Activated naive CD8-positive, alpha-beta T cell treated with anti-CD3 and anti-CD28 coated beads for 36 hours (primary cell): ENCODE measurements around the gene MARCHF7. TPM values are rescaled to one million over a fixed set of nuclear protein-coding genes. Genes with fewer than 3 reads are reported as not detected.
"Not testable (repeated sequence)": the region's sequence is repeated elsewhere in the genome, so short reads cannot be mapped to it uniquely, and the experiment has no call there.

Experiments used
- DNase-seq: peaks from one replicate; pipeline ENCODE4 v3.0.0; 2021
- H3K27ac Mint-ChIP-seq: one replicate; pipeline ENCODE4 v1.8.0; 2022; ENCODE audit warnings: mild to moderate bottlenecking, moderate library complexity, mixed read lengths
- H3K27me3 Mint-ChIP-seq: one replicate; pipeline ENCODE4 v1.8.0; 2022; ENCODE audit warnings: mild to moderate bottlenecking, mixed read lengths
- H3K36me3 Mint-ChIP-seq: one replicate; pipeline ENCODE4 v1.8.0; 2021; ENCODE audit warnings: mild to moderate bottlenecking, mixed read lengths
- H3K4me1 Mint-ChIP-seq: one replicate; pipeline ENCODE4 v1.8.0; 2021; ENCODE audit warnings: mixed read lengths
- H3K4me3 Mint-ChIP-seq: one replicate; pipeline ENCODE4 v1.8.0; 2022; ENCODE audit warnings: mild to moderate bottlenecking, moderate library complexity, mixed read lengths
- H3K9me3 Mint-ChIP-seq: one replicate; pipeline ENCODE4 v1.8.0; 2022; ENCODE audit warnings: mixed read lengths
- total RNA-seq, 2 experiments: library from RNA; stranded (reverse); gene quantifications; one replicate each; pipeline ENCODE4 v1.2.3, GENCODE V29; 2021

The MARCHF7 gene
- 10 to 100 TPM; 85.4 to 86.8 TPM for total RNA-seq

GRCh38 chr2:159712143-159712928, at the start of gene MARCHF7:
TSS of gene MARCHF7 (plus strand) at chr2:159712506. CDS start at chr2:159729023, 16,517 bp downstream.
- peak; percentile 98 for DNase-seq

GRCh38 chr2:159667423-159667822, 44.9 kb upstream of the MARCHF7 start:
- H3K4me3 Mint-ChIP-seq, H3K9me3 Mint-ChIP-seq, H3K27me3 Mint-ChIP-seq, H3K36me3 Mint-ChIP-seq, H3K4me1 Mint-ChIP-seq, DNase-seq, H3K27ac Mint-ChIP-seq: not testable (repeated sequence)

More at GRCh38 chr2:159712143-159712928, at the start of gene MARCHF7:
- Mint-ChIP-seq H3K4me3 (peak within 1 kb of the TSS; percentile 99), H3K27me3 (peaks cover 5% of the 10 kb centered on the region), H3K36me3 (peaks cover 50% of the 10 kb centered on the region), H3K27ac (peak within 1 kb of the TSS; percentile 99), H3K9me3 (no peaks in the 10 kb centered on the region), H3K4me1 (peaks cover 33% of the 10 kb centered on the region)

- Mint-ChIP-seq H3K9me3 (no peaks in the 10 kb centered on the region), H3K27ac (no peak overlapping the region), H3K4me1 (no peaks in the 10 kb centered on the region), H3K4me3 (no peak overlapping the region), H3K36me3 (peaks cover 7% of the 10 kb centered on the region), H3K27me3 (no peaks in the 10 kb centered on the region)
- no peak for DNase-seq
These were observed 41.3 kb upstream of the MARCHF7 start for GRCh38 chr2:159671047-159671446.

- no peak overlapping the region for H3K27ac Mint-ChIP-seq
- no peak overlapping the region for H3K4me3 Mint-ChIP-seq
- no peaks in the 10 kb centered on the region for H3K4me1 Mint-ChIP-seq
- H3K9me3 Mint-ChIP-seq = no peaks in the 10 kb centered on the region
- no peaks in the 10 kb centered on the region for H3K36me3 Mint-ChIP-seq
- H3K27me3 Mint-ChIP-seq = no peaks in the 10 kb centered on the region
- DNase-seq = no peak
These were observed 34.7 kb upstream of the MARCHF7 start for GRCh38 chr2:159677654-159678053.

GRCh38 chr2:159680692-159681091, 31.6 kb upstream of the MARCHF7 start:
- Mint-ChIP-seq H3K27ac (no peak overlapping the region), H3K4me1 (no peaks in the 10 kb centered on the region), H3K36me3 (no peaks in the 10 kb centered on the region), H3K4me3 (no peak overlapping the region), H3K9me3 (no peaks in the 10 kb centered on the region), H3K27me3 (no peaks in the 10 kb centered on the region)
- DNase-seq = no peak

GRCh38 chr2:159683817-159684216, 28.5 kb upstream of the MARCHF7 start:
- no peaks in the 10 kb centered on the region for H3K4me1 Mint-ChIP-seq
- no peaks in the 10 kb centered on the region for H3K9me3 Mint-ChIP-seq
- no peak for DNase-seq
- no peaks in the 10 kb centered on the region for H3K36me3 Mint-ChIP-seq
- no peaks in the 10 kb centered on the region for H3K27me3 Mint-ChIP-seq
- H3K4me3 Mint-ChIP-seq = no peak overlapping the region
- H3K27ac Mint-ChIP-seq = no peak overlapping the region

GRCh38 chr2:159684796-159685195, 27.5 kb upstream of the MARCHF7 start:
- H3K27me3 Mint-ChIP-seq = no peaks in the 10 kb centered on the region
- no peak for DNase-seq
- no peak overlapping the region for H3K27ac Mint-ChIP-seq
- no peaks in the 10 kb centered on the region for H3K9me3 Mint-ChIP-seq
- no peaks in the 10 kb centered on the region for H3K36me3 Mint-ChIP-seq
- H3K4me3 Mint-ChIP-seq = no peak overlapping the region
- no peaks in the 10 kb centered on the region for H3K4me1 Mint-ChIP-seq

- Mint-ChIP-seq H3K4me3 (no peak overlapping the region), H3K27ac (no peak overlapping the region), H3K36me3 (peaks cover 12% of the 10 kb centered on the region), H3K27me3 (no peaks in the 10 kb centered on the region), H3K4me1 (no peaks in the 10 kb centered on the region), H3K9me3 (peaks cover 7% of the 10 kb centered on the region)
- DNase-seq = no peak
These were observed 17.7 kb upstream of the MARCHF7 start for GRCh38 chr2:159694500-159695040.

- Mint-ChIP-seq H3K27me3 (no peaks in the 10 kb centered on the region), H3K9me3 (peaks cover 7% of the 10 kb centered on the region), H3K36me3 (peaks cover 12% of the 10 kb centered on the region)
These were observed 16.4 kb upstream of the MARCHF7 start for GRCh38 chr2:159695795-159696448.

GRCh38 chr2:159703491-159703890, 8.8 kb upstream of the MARCHF7 start:
- Mint-ChIP-seq H3K4me1 (no peaks in the 10 kb centered on the region), H3K27me3 (no peaks in the 10 kb centered on the region), H3K36me3 (peaks cover 2% of the 10 kb centered on the region), H3K4me3 (no peak overlapping the region), H3K9me3 (no peaks in the 10 kb centered on the region), H3K27ac (no peak overlapping the region)
- no peak for DNase-seq

More at GRCh38 chr2:159695795-159696448, 16.4 kb upstream of the MARCHF7 start:
- no peaks in the 10 kb centered on the region for H3K4me1 Mint-ChIP-seq
- H3K27ac Mint-ChIP-seq = no peak overlapping the region
- DNase-seq = no peak
- H3K4me3 Mint-ChIP-seq = no peak overlapping the region

GRCh38 chr2:159706385-159706980, 5.8 kb upstream of the MARCHF7 start:
- Mint-ChIP-seq H3K27me3 (no peaks in the 10 kb centered on the region), H3K4me1 (peaks cover 3% of the 10 kb centered on the region), H3K36me3 (peaks cover 7% of the 10 kb centered on the region), H3K9me3 (no peaks in the 10 kb centered on the region), H3K27ac (no peak overlapping the region), H3K4me3 (no peak overlapping the region)
- no peak for DNase-seq

- Mint-ChIP-seq H3K27ac (no peak overlapping the region), H3K36me3 (peaks cover 15% of the 10 kb centered on the region), H3K27me3 (peaks cover 5% of the 10 kb centered on the region), H3K4me3 (no peak overlapping the region), H3K4me1 (peaks cover 7% of the 10 kb centered on the region), H3K9me3 (no peaks in the 10 kb centered on the region)
- DNase-seq = no peak
These were observed 4.1 kb upstream of the MARCHF7 start for GRCh38 chr2:159708066-159708760.

- H3K4me1 Mint-ChIP-seq = peaks cover 17% of the 10 kb centered on the region
- peaks cover 36% of the 10 kb centered on the region for H3K36me3 Mint-ChIP-seq
- peak overlapping the region; percentile 45 for H3K27ac Mint-ChIP-seq
- no peak overlapping the region for H3K4me3 Mint-ChIP-seq
- DNase-seq = no peak
- no peaks in the 10 kb centered on the region for H3K9me3 Mint-ChIP-seq
- peaks cover 5% of the 10 kb centered on the region for H3K27me3 Mint-ChIP-seq
These were observed 1.6 kb upstream of the MARCHF7 start for GRCh38 chr2:159710601-159711180.

- Mint-ChIP-seq H3K4me1 (peaks cover 26% of the 10 kb centered on the region), H3K36me3 (peaks cover 43% of the 10 kb centered on the region), H3K4me3 (peak overlapping the region; percentile 99), H3K9me3 (no peaks in the 10 kb centered on the region), H3K27me3 (peaks cover 5% of the 10 kb centered on the region), H3K27ac (peak overlapping the region; percentile 89)
- no peak for DNase-seq
These were observed 654 bp upstream of the MARCHF7 start for GRCh38 chr2:159711562-159712142.
